IMR-90 (cell line): ENCODE results near the gene TMEM161B.

ENCODE experiments used
- CTCF ChIP-seq: conservative IDR thresholded peaks from 2 replicates; pipeline ENCODE4 v1.5.1; 2012; ENCODE audit warnings: mild to moderate bottlenecking, low read depth, low read length, improper control_type of control experiment
- MXI1 ChIP-seq: IDR thresholded peaks from 2 replicates; pipeline ENCODE4 v1.6.1; 2012; ENCODE audit warnings: low read depth, mild to moderate bottlenecking, low read length, moderate library complexity, borderline replicate concordance
- POLR2A ChIP-seq: IDR thresholded peaks from 2 replicates; pipeline ENCODE4 v1.6.1; 2012; ENCODE audit warnings: mild to moderate bottlenecking, low read depth, low read length
- RAD21 ChIP-seq: IDR thresholded peaks from 2 replicates; pipeline ENCODE4 v1.6.1; 2012; ENCODE audit warnings: low read length, improper control_type of control experiment
- SMC3 ChIP-seq: fragments of 150-350 bp; IDR thresholded peaks from 2 replicates; pipeline ENCODE4 v1.6.1; 2016; ENCODE audit warnings: low read depth, mild to moderate bottlenecking, antibody characterized with exemption, low read length, moderate library complexity
- USF2 ChIP-seq: fragments of 150-350 bp; IDR thresholded peaks from 2 replicates; pipeline ENCODE4 v1.6.1; 2017; ENCODE audit warnings: mild to moderate bottlenecking, antibody characterized with exemption, low read length, low read depth

GRCh38 chr5:88145221-88145610 is 123.4 kb downstream of the TMEM161B start:
- no peak for TF ChIP-seq CTCF
- TF ChIP-seq POLR2A = no peak
- TF ChIP-seq RAD21 = no peak
- no peak for TF ChIP-seq SMC3
- TF ChIP-seq USF2 = no peak
- no peak for TF ChIP-seq MXI1
